ENCODE measurements around the gene SLC6A8.
"Not testable (repeated sequence)": the region's sequence is repeated elsewhere in the genome, so short reads cannot be mapped to it uniquely, and the experiment has no call there.

SLC6A8 gene

GRCh38 chrX:153672531-153673427 lies 14.9 kb upstream of the SLC6A8 start:
- DNase-seq, result no peak

- no peak for DNase-seq
These were observed 14.1 kb upstream of the SLC6A8 start, which contains the start of gene PNCK for GRCh38 chrX:153673428-153674218. Gene PNCK (minus strand): TSS chrX:153673813. CDS start chrX:153673076, 737 bp downstream.

- no peak for DNase-seq
These were observed 13.4 kb upstream of the SLC6A8 start for GRCh38 chrX:153674219-153674851.

GRCh38 chrX:153681175-153681574 lies 6.6 kb upstream of the SLC6A8 start:
- no peak for DNase-seq

GRCh38 chrX:153683486-153683885 lies 4.2 kb upstream of the SLC6A8 start:
- DNase-seq, result not testable (repeated sequence)

GRCh38 chrX:153684467-153685155 lies 3.1 kb upstream of the SLC6A8 start:
- DNase-seq, result no peak

DNA sequence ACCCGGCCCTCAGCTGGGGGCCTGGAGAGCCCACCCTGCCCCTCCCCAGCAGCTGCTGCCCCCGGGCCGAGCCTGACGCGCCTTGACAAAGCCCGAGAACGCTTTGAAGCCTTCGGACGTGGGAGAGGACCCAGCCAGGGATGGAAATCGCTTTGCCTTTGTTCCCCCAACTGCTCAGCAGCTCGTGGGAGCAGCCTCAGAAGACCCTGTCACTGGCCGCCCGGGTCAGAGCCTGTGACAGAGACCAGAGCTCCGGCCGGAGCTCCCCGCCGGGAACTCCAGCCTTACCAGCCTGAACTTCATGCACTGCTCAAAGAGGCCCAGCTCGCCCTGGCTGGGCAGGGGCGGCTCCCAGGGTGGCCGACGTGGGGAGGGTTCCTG lies 2.6 kb upstream of the SLC6A8 start:
- no peak for DNase-seq

GRCh38 chrX:153685751-153686696 lies 1.7 kb upstream of the SLC6A8 start:
- no peak for DNase-seq

DNA sequence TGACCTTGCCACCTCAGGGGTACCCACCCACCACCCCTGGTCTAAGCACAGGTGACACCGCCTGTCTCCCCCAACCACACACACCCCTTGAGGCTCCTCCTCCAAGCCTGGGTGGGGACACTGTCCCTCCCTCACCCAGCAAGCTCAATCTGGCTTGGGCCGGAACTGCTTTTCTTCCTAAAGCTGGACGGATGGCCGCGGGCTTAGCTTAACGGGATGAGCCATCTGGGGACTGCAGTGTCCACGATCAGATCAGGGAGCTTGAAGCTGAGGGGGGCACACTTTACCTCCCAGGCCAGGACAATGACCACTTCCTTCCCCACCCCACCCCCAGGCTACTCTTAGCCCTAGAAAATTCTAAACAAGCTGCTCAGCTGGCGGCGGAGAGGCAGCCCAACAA lies 1.0 kb upstream of the SLC6A8 start:
- DNase-seq, result no peak

- no peak for DNase-seq
These were observed 345 bp downstream of the SLC6A8 start for GRCh38 chrX:153688071-153688470.

DNA sequence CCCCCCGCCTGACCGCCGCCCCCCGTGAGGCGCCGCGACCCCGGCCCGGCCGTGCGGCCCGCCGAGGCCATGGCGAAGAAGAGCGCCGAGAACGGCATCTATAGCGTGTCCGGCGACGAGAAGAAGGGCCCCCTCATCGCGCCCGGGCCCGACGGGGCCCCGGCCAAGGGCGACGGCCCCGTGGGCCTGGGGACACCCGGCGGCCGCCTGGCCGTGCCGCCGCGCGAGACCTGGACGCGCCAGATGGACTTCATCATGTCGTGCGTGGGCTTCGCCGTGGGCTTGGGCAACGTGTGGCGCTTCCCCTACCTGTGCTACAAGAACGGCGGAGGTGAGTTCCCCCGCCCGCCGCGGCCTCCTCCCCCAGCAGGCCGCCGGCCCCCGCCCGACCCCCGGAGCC lies 780 bp downstream of the SLC6A8 start:
- DNase-seq, result no peak

DNA sequence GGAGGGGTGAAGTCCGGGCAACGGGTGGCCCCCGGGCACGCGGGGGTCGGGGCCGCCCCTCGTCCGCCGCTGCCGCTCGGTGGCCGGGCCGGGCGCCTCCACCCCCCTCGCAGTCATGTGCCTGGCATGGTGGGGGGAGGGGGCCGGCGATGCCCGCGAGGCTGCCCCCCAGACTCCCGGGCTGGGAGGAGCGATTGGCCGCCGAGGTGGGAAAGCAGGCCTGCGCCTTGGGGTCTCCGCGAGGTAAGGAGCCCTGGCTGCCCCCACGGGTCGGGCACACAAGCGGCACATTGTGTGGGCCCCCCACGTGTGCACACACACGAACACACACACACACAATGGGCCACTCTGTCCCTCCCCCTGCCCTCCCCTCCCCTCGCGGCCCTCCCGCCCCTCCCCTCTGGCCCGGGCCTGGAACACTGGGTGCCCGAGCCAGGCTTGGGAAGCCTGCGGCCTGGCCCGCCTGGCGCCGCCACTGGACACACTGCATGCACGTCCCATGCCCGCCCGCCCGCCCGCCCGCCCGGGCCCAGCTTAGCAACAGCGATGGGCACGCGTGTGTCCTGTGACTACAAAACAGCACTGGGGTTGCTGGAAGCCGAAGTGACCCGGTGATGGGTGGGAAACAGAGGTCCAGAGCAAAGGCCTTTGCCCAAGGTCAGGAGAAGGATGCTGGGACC lies 1.3 kb downstream of the SLC6A8 start:
- DNase-seq, result no peak

DNA sequence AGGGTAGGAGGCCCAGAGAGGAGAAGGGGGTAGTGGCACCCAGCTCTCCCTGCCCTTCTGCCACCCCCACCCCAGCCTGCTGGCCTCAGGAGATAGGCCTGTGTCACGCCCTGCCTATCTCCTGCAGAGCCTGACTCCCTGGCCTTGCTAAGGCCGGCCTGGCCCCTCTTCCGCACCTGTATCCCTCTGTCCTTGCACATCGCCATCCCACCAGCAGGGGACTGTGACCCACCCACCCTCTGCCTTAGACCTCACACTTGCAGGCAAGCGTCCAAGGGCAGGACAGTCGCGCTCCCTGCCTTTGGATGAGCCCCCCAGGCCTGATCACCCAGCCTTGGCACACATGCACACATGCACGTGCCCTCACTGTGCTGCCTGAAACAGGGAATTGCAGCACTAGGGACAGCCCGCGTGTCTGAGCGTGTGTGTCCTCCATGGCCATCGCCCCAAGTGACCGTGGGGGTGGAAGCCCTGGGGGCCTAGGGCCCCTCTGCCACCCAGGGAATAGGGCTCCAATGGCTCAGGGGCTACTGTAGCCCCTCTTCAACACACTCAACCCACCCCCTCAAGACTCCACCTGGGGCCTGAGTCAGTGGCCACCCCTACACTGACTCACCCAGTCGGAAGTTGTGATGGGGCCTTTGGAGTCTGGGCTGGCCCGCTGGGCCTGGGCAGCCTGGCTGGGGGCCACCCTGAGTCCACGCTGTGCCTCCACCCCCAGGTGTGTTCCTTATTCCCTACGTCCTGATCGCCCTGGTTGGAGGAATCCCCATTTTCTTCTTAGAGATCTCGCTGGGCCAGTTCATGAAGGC lies 2.1 kb downstream of the SLC6A8 start:
- DNase-seq, result no peak

- DNase-seq, result no peak
These were observed 2.7 kb downstream of the SLC6A8 start for GRCh38 chrX:153690466-153690865.

- not testable (repeated sequence) for DNase-seq
These were observed 3.5 kb downstream of the SLC6A8 start for GRCh38 chrX:153691032-153691827.

- no peak for DNase-seq
These were observed 4.3 kb downstream of the SLC6A8 start for GRCh38 chrX:153692003-153692402.

DNA sequence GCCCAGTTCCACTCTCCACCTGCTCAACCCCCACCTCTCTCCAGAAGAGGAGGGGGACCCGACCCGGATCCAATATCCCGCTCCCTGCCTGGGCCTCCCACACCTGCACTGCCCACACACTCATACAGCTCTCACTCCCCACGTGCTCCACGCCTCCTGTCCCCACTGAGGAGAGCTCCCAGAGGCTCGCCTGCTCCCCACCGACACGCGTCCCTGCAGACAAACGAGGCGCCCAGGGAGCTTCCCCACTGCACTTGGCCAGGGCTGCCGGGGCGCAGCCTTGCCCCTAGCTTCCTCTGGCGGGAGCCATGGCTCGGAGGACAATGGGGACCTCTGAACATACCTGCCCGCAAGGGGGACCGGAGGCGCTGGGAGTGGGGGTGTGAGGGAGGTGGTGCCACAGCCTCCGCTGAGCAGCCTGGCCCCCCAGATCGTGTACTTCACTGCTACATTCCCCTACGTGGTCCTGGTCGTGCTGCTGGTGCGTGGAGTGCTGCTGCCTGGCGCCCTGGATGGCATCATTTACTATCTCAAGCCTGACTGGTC lies 5.0 kb downstream of the SLC6A8 start:
- DNase-seq, result no peak

DNA sequence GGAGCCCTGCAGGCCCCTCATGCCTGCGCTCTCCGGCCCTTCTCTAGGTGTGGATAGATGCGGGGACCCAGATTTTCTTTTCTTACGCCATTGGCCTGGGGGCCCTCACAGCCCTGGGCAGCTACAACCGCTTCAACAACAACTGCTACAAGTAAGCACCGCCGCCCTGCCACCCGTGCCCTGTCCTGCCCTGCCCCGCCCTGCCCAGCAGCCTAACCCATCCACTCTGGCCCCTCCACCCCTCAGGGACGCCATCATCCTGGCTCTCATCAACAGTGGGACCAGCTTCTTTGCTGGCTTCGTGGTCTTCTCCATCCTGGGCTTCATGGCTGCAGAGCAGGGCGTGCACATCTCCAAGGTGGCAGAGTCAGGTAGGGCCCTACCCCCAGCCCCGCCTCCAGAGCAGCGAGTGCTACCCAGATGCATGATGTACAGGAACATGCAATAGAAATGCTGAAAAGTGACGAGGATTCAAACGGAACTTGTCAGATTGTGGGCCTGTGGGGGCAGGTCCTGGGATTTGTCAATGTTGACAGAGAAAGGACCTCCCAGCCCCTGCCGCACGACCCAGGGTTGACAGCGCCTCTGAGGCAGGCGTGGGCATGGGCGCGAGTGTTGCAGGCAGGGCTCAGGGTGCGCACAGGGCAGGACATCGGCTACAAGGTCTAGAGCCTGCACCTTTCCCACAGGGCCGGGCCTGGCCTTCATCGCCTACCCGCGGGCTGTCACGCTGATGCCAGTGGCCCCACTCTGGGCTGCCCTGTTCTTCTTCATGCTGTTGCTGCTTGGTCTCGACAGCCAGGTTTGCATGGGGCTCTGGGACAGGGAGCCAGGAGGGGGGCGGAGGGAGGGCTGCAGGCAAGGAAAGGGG lies 5.7 kb downstream of the SLC6A8 start:
- DNase-seq, result no peak

Measured in SIG-M5 (cell line).